ENCODE data around the gene SLC9A4. TPM values are rescaled to one million over a fixed set of nuclear protein-coding genes. Genes with fewer than 3 reads are reported as not detected.

SLC9A4 gene, protein sequence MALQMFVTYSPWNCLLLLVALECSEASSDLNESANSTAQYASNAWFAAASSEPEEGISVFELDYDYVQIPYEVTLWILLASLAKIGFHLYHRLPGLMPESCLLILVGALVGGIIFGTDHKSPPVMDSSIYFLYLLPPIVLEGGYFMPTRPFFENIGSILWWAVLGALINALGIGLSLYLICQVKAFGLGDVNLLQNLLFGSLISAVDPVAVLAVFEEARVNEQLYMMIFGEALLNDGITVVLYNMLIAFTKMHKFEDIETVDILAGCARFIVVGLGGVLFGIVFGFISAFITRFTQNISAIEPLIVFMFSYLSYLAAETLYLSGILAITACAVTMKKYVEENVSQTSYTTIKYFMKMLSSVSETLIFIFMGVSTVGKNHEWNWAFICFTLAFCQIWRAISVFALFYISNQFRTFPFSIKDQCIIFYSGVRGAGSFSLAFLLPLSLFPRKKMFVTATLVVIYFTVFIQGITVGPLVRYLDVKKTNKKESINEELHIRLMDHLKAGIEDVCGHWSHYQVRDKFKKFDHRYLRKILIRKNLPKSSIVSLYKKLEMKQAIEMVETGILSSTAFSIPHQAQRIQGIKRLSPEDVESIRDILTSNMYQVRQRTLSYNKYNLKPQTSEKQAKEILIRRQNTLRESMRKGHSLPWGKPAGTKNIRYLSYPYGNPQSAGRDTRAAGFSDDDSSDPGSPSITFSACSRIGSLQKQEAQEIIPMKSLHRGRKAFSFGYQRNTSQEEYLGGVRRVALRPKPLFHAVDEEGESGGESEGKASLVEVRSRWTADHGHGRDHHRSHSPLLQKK
- total RNA-seq (2022; extraction: Qiagen RNA extraction) = not detected in 5 replicates

GRCh38 chr2:102473020-102473419 is at the start of gene SLC9A4:
Gene SLC9A4 (plus strand): TSS chr2:102473226. CDS start chr2:102473760, 534 bp downstream.

Other genes with a start within 250 kb of the SLC9A4 start
- 0.67 to 1.2 TPM (median 0.86 TPM) in 5 replicates for gene IL1RL1, start 161.7 kb upstream of the SLC9A4 start, total RNA-seq (2022; extraction: Qiagen RNA extraction)
- gene IL18R1, start 117.4 kb upstream of the SLC9A4 start, total RNA-seq (2022; extraction: Qiagen RNA extraction) = 0.77 to 1.1 TPM (median 0.90 TPM) in 5 replicates
- 0.11 TPM in 1 of 5 replicates, not detected in the others for gene IL18RAP, start 50.1 kb upstream of the SLC9A4 start, total RNA-seq (2022; extraction: Qiagen RNA extraction)
- 2.8 to 3.4 TPM (median 3.3 TPM) in 5 replicates for gene SLC9A2, start 146.3 kb downstream of the SLC9A4 start, total RNA-seq (2022; extraction: Qiagen RNA extraction)

All from A549 treated with CORT108297 at 1 μM for 4 hours (cell line).